ENCODE data around the gene C1orf53. TPM values are rescaled to one million over a fixed set of nuclear protein-coding genes. Genes with fewer than 3 reads are reported as not detected.

C1orf53 gene
- total RNA-seq, 2 donors from 2014 or later: 1.7 to 3.5 TPM

GRCh38 chr1:197899037-197899436 lies 3.4 kb upstream of the C1orf53 start:
- DNase-seq: no peak
- H3K4me1 Mint-ChIP-seq: peaks cover 8% of the 10 kb centered on the region
- peaks cover 22% of the 10 kb centered on the region for H3K27me3 ChIP-seq (ENCODE audit: control insufficient read depth, insufficient read depth, low read length, poor library complexity, severe bottlenecking)
- peaks cover 42% of the 10 kb centered on the region for H3K27me3 Mint-ChIP-seq (ENCODE audit: insufficient read depth)
- H3K9me3 ChIP-seq (ENCODE audit: control insufficient read depth, low read length): no peaks in the 10 kb centered on the region
- H3K9me3 Mint-ChIP-seq: no peaks in the 10 kb centered on the region
- H3K36me3 ChIP-seq (ENCODE audit: control insufficient read depth, insufficient read depth, low read length): no peaks in the 10 kb centered on the region
- H3K4me3 Mint-ChIP-seq: no peak overlapping the region
- no peak overlapping the region for H3K4me3 ChIP-seq (ENCODE audit: low read length)
- no peaks in the 10 kb centered on the region for H3K4me1 ChIP-seq (ENCODE audit: control insufficient read depth, insufficient read depth, low read length)
- no peak overlapping the region for H3K9ac ChIP-seq (ENCODE audit: extremely low read depth, low read length, poor library complexity, severe bottlenecking)
- no peak overlapping the region for H3K27ac Mint-ChIP-seq
- no peaks in the 10 kb centered on the region for H3K36me3 Mint-ChIP-seq (ENCODE audit: low read depth)
- no peak overlapping the region for H3K27ac ChIP-seq (ENCODE audit: low read depth, low read length)
- TF ChIP-seq CTCF (conservative IDR thresholded peaks at IDR 0.05): no peak
- no CpG with 5 or more reads among the region's 1 CpG for WGBS, 2 experiments (ENCODE audit: insufficient coverage in 1 of 2, insufficient read length in 1 of 2)

- Histone ChIP-seq H3K36me3 (ENCODE audit: control insufficient read depth, insufficient read depth, low read length) (no peaks in the 10 kb centered on the region), H3K4me1 (ENCODE audit: control insufficient read depth, insufficient read depth, low read length) (no peaks in the 10 kb centered on the region), H3K9me3 (ENCODE audit: control insufficient read depth, low read length) (no peaks in the 10 kb centered on the region), H3K4me3 (ENCODE audit: low read length) (peak overlapping the region; percentile 89), H3K27me3 (ENCODE audit: control insufficient read depth, insufficient read depth, low read length, poor library complexity, severe bottlenecking) (peaks cover 53% of the 10 kb centered on the region), H3K9ac (ENCODE audit: extremely low read depth, low read length, poor library complexity, severe bottlenecking) (peak overlapping the region; percentile 39), H3K27ac (ENCODE audit: low read depth, low read length) (no peak overlapping the region)
- no peak for DNase-seq
- peaks cover 9% of the 10 kb centered on the region for H3K4me1 Mint-ChIP-seq
- 10 to 24% methylated on average over 5 to 6 of the region's 6 CpGs for WGBS, 2 experiments (ENCODE audit: insufficient coverage in 1 of 2, insufficient read length in 1 of 2)
- H3K9me3 Mint-ChIP-seq: no peaks in the 10 kb centered on the region
- TF ChIP-seq CTCF (conservative IDR thresholded peaks at IDR 0.05): no peak
- peak overlapping the region; percentile 73 for H3K4me3 Mint-ChIP-seq
- H3K27me3 Mint-ChIP-seq (ENCODE audit: insufficient read depth): peaks cover 63% of the 10 kb centered on the region
- H3K27ac Mint-ChIP-seq: peak overlapping the region; percentile 79
- no peaks in the 10 kb centered on the region for H3K36me3 Mint-ChIP-seq (ENCODE audit: low read depth)
These were observed 338 bp upstream of the C1orf53 start for GRCh38 chr1:197902131-197902453.

- Histone ChIP-seq H3K27ac (ENCODE audit: low read depth, low read length) (no peak overlapping the region), H3K4me1 (ENCODE audit: control insufficient read depth, insufficient read depth, low read length) (no peaks in the 10 kb centered on the region), H3K9me3 (ENCODE audit: control insufficient read depth, low read length) (no peaks in the 10 kb centered on the region), H3K36me3 (ENCODE audit: control insufficient read depth, insufficient read depth, low read length) (no peaks in the 10 kb centered on the region), H3K27me3 (ENCODE audit: control insufficient read depth, insufficient read depth, low read length, poor library complexity, severe bottlenecking) (peaks cover 59% of the 10 kb centered on the region), H3K4me3 (ENCODE audit: low read length) (peak overlapping the region; percentile 89), H3K9ac (ENCODE audit: extremely low read depth, low read length, poor library complexity, severe bottlenecking) (no peak overlapping the region)
- peaks cover 64% of the 10 kb centered on the region for H3K27me3 Mint-ChIP-seq (ENCODE audit: insufficient read depth)
- peak overlapping the region; percentile 73 for H3K4me3 Mint-ChIP-seq
- H3K27ac Mint-ChIP-seq: peak overlapping the region; percentile 6
- TF ChIP-seq CTCF (conservative IDR thresholded peaks at IDR 0.05): no peak
- H3K4me1 Mint-ChIP-seq: peaks cover 9% of the 10 kb centered on the region
- no peaks in the 10 kb centered on the region for H3K9me3 Mint-ChIP-seq
- WGBS, 2 experiments (ENCODE audit: insufficient coverage in 1 of 2, insufficient read length in 1 of 2): 15 to 23% methylated on average over 3 of the region's 3 CpGs
- DNase-seq: no peak
- H3K36me3 Mint-ChIP-seq (ENCODE audit: low read depth): no peaks in the 10 kb centered on the region
These were observed 725 bp downstream of the C1orf53 start for GRCh38 chr1:197903196-197903514.

All from endodermal cell (in vitro differentiated cells).